ENCODE measurements around the gene CHORDC1.

The CHORDC1 gene

DNA sequence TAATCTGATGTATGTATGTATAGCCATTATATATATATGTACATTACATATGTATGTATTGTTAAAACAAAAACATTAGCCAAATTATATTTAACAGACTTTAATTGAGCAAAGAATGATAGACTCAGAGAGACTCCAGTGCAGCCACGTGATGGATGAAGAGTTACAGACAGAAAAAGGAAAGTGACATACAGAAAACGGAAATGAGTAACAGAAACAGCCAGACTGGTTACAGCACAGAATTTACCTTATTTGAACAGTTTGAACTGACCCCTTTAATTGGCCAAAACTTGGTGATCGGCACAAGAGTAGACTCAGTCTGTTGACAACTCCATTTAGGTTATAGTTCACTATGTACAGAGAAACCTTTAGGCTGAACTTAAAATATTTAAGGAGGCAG is 35.0 kb downstream of the CHORDC1 start:
- Histone ChIP-seq H3K4me3 (ENCODE audit: low read length, poor library complexity, severe bottlenecking) (no peak overlapping the region), H3K9me3 (ENCODE audit: insufficient read depth, low read depth, low read length) (no peaks in the 10 kb centered on the region), H3K9me2 (replicated peaks; ENCODE audit: low read depth, low read length) (no peaks in the 10 kb centered on the region), H3K36me3 (ENCODE audit: insufficient read depth, low read length) (no peaks in the 10 kb centered on the region), H2AFZ (ENCODE audit: low read length) (no peak overlapping the region), H3K9ac (ENCODE audit: low read depth, low read length, poor library complexity, severe bottlenecking) (no peak overlapping the region), H4K20me1 (ENCODE audit: insufficient read depth, low read length, poor library complexity, severe bottlenecking) (no peaks in the 10 kb centered on the region), H3K79me2 (ENCODE audit: insufficient read depth, low read length) (no peaks in the 10 kb centered on the region), H3K4me2 (ENCODE audit: low read depth, low read length, poor library complexity, severe bottlenecking) (no peak overlapping the region), H3F3A (ENCODE audit: low read depth) (no peaks in the 10 kb centered on the region), H3K27me3 (ENCODE audit: insufficient read depth, low read length, poor library complexity, severe bottlenecking) (no peaks in the 10 kb centered on the region), H3K4me1 (ENCODE audit: insufficient read depth, low read length, poor library complexity, severe bottlenecking) (no peaks in the 10 kb centered on the region)
- no peak for TF ChIP-seq CTCF (conservative IDR thresholded peaks at IDR 0.05; ENCODE audit: low read length)
- TF ChIP-seq EZH2phosphoT487 (IDR thresholded peaks at IDR 0.05; ENCODE audit: borderline replicate concordance), result no peak

DNA sequence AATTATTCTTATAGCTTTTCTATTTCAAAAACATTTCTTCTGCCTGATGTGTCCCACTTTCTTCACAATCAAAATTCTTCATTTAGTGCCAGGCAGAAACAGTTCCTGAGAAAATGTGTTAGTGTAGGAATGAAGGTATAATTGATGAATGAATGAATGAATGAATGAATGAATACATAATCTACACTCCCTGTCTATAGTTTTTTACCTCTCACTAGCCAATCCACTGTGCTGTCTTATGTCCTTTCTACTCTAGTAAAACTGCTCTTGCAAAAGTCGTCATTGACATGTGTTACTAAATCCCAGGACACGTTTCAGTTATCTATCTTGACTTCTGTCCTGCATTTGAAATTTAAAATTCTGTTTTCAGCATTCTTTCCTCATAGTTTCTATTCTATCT is 42.9 kb downstream of the CHORDC1 start:
- Histone ChIP-seq H3K4me1 (ENCODE audit: insufficient read depth, low read length, poor library complexity, severe bottlenecking) (no peaks in the 10 kb centered on the region), H3K36me3 (ENCODE audit: insufficient read depth, low read length) (no peaks in the 10 kb centered on the region), H3K9ac (ENCODE audit: low read depth, low read length, poor library complexity, severe bottlenecking) (no peak overlapping the region), H3K4me3 (ENCODE audit: low read length, poor library complexity, severe bottlenecking) (no peak overlapping the region), H3F3A (ENCODE audit: low read depth) (no peaks in the 10 kb centered on the region), H2AFZ (ENCODE audit: low read length) (no peak overlapping the region), H3K9me3 (ENCODE audit: insufficient read depth, low read depth, low read length) (no peaks in the 10 kb centered on the region), H3K9me2 (replicated peaks; ENCODE audit: low read depth, low read length) (no peaks in the 10 kb centered on the region), H3K79me2 (ENCODE audit: insufficient read depth, low read length) (no peaks in the 10 kb centered on the region), H4K20me1 (ENCODE audit: insufficient read depth, low read length, poor library complexity, severe bottlenecking) (no peaks in the 10 kb centered on the region), H3K27me3 (ENCODE audit: insufficient read depth, low read length, poor library complexity, severe bottlenecking) (no peaks in the 10 kb centered on the region), H3K4me2 (ENCODE audit: low read depth, low read length, poor library complexity, severe bottlenecking) (no peak overlapping the region)
- TF ChIP-seq EZH2phosphoT487 (IDR thresholded peaks at IDR 0.05; ENCODE audit: borderline replicate concordance) (no peak), CTCF (conservative IDR thresholded peaks at IDR 0.05; ENCODE audit: low read length) (no peak)

DNA sequence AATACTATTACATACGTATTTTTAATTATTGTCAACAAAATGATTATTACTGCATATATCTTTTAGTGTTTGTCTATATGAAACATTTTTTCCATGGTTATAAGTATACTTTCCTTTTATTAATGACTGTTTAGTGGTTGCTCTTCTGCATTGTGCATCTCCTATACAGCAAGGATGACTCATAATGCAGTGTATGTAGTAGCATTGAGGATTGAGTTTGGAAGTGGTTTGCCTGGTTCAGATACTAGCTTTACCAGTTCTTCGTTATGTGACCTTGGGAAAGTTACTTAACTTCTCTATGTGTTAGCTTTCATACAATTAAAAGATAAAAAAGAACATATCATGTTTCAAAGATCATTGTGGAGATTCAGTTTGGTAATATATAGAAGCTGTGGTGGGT is 44.1 kb downstream of the CHORDC1 start:
- H3K4me1 ChIP-seq (ENCODE audit: insufficient read depth, low read length, poor library complexity, severe bottlenecking), result no peaks in the 10 kb centered on the region
- no peaks in the 10 kb centered on the region for H3K27me3 ChIP-seq (ENCODE audit: insufficient read depth, low read length, poor library complexity, severe bottlenecking)
- no peaks in the 10 kb centered on the region for H3K36me3 ChIP-seq (ENCODE audit: insufficient read depth, low read length)
- no peak overlapping the region for H3K4me2 ChIP-seq (ENCODE audit: low read depth, low read length, poor library complexity, severe bottlenecking)
- H3K9ac ChIP-seq (ENCODE audit: low read depth, low read length, poor library complexity, severe bottlenecking), result no peak overlapping the region
- TF ChIP-seq EZH2phosphoT487 (IDR thresholded peaks at IDR 0.05; ENCODE audit: borderline replicate concordance) (no peak), CTCF (conservative IDR thresholded peaks at IDR 0.05; ENCODE audit: low read length) (no peak)
- no peak overlapping the region for H3K4me3 ChIP-seq (ENCODE audit: low read length, poor library complexity, severe bottlenecking)
- H3F3A ChIP-seq (ENCODE audit: low read depth), result no peaks in the 10 kb centered on the region
- H3K9me2 ChIP-seq (replicated peaks; ENCODE audit: low read depth, low read length), result no peaks in the 10 kb centered on the region
- no peak overlapping the region for H2AFZ ChIP-seq (ENCODE audit: low read length)
- no peaks in the 10 kb centered on the region for H4K20me1 ChIP-seq (ENCODE audit: insufficient read depth, low read length, poor library complexity, severe bottlenecking)
- no peaks in the 10 kb centered on the region for H3K79me2 ChIP-seq (ENCODE audit: insufficient read depth, low read length)
- no peaks in the 10 kb centered on the region for H3K9me3 ChIP-seq (ENCODE audit: insufficient read depth, low read depth, low read length)
